Measurements from ENCODE around the gene CHURC1.
A peak's percentile ranks its signal among the peaks of the same experiment; 100 is the strongest.
"Not testable (repeated sequence)": the region's sequence is repeated elsewhere in the genome, so short reads cannot be mapped to it uniquely, and the experiment has no call there.

CHURC1 gene

GRCh38 chr14:64891839-64892375 is 22.3 kb upstream of the CHURC1 start:
- no peak overlapping the region for H3K4me3 ChIP-seq (ENCODE audit: low read depth, low read length)
- POLR2A ChIA-PET: interaction anchor here (1.3 kb wide), 1 partner anchor 69 kb away, joined by 3 read pairs; no protein-coding TSS in a partner anchor
- DNase-seq (ENCODE audit: low read depth, low spot score): peak; percentile 38
- CTCF ChIA-PET: interaction anchor here (0.7 to 10.3 kb wide), 72 partner anchors 9 to 550 kb away, joined by 3 to 419 read pairs (median 6); partner anchors contain the start of genes CHURC1, FNTB and SPTB
- peak; percentile 38 for TF ChIP-seq CTCF (IDR thresholded peaks at IDR 0.05; ENCODE audit: insufficient read depth, low read length, missing control alignments)

GRCh38 chr14:64899958-64900357 is 14.3 kb upstream of the CHURC1 start:
- H3K4me3 ChIP-seq (ENCODE audit: low read depth, low read length): no peak overlapping the region
- ChIA-PET CTCF (interaction anchor here (1.0 to 2.8 kb wide), 7 partner anchors 8 to 389 kb away, joined by 3 to 22 read pairs (median 5); no protein-coding TSS in a partner anchor), POLR2A (no interaction called here)
- no peak for TF ChIP-seq CTCF (IDR thresholded peaks at IDR 0.05; ENCODE audit: insufficient read depth, low read length, missing control alignments)
- DNase-seq (ENCODE audit: low read depth, low spot score): no peak

- no peak for TF ChIP-seq CTCF (IDR thresholded peaks at IDR 0.05; ENCODE audit: insufficient read depth, low read length, missing control alignments)
- H3K4me3 ChIP-seq (ENCODE audit: low read depth, low read length): no peak overlapping the region
- DNase-seq (ENCODE audit: low read depth, low spot score): no peak
- ChIA-PET CTCF (interaction anchor here (0.8 to 2.9 kb wide), 3 partner anchors 9 to 236 kb away, joined by 3 to 24 read pairs (median 3); partner anchors contain the start of gene CHURC1), POLR2A (no interaction called here)
These were observed 8.2 kb upstream of the CHURC1 start for GRCh38 chr14:64906022-64906421.

GRCh38 chr14:64910847-64911495 is 3.3 kb upstream of the CHURC1 start:
- TF ChIP-seq CTCF (IDR thresholded peaks at IDR 0.05; ENCODE audit: insufficient read depth, low read length, missing control alignments): peak; percentile 55
- DNase-seq (ENCODE audit: low read depth, low spot score): no peak
- ChIA-PET POLR2A (interaction anchor here (0.7 kb wide), 1 partner anchor 97 kb away, joined by 3 read pairs; no protein-coding TSS in a partner anchor), CTCF (interaction anchor here (0.8 to 4.4 kb wide), 42 partner anchors 8 to 274 kb away, joined by 3 to 35 read pairs (median 5); partner anchors contain the start of gene FNTB)
- no peak overlapping the region for H3K4me3 ChIP-seq (ENCODE audit: low read depth, low read length)

GRCh38 chr14:64912261-64912660 is 2.0 kb upstream of the CHURC1 start:
- CTCF ChIA-PET: interaction anchor here (1.0 to 4.4 kb wide), 12 partner anchors 13 to 240 kb away, joined by 3 to 35 read pairs (median 8); no protein-coding TSS in a partner anchor
- DNase-seq (ENCODE audit: low read depth, low spot score): no peak
- no peak overlapping the region for H3K4me3 ChIP-seq (ENCODE audit: low read depth, low read length)
- TF ChIP-seq CTCF (IDR thresholded peaks at IDR 0.05; ENCODE audit: insufficient read depth, low read length, missing control alignments): no peak
- POLR2A ChIA-PET: no interaction called here

- not testable (repeated sequence) for H3K4me3 ChIP-seq (ENCODE audit: low read depth, low read length); DNase-seq (ENCODE audit: low read depth, low spot score)
- ChIA-PET POLR2A (interaction anchor here (0.9 kb wide), 1 partner anchor 74 kb away, joined by 3 read pairs; no protein-coding TSS in a partner anchor), CTCF (interaction anchor here (2.7 kb wide), 1 partner anchor 113 kb away, joined by 14 read pairs; no protein-coding TSS in a partner anchor)
These were observed 778 bp upstream of the CHURC1 start for GRCh38 chr14:64913477-64913876.

Measured in AG04449 (cell line).